DMS114 treated with DMSO at 0.1 percent for 48 hours (cell line): Measurements from ENCODE around the gene SUCLA2.
"Not testable (repeated sequence)": the region's sequence is repeated elsewhere in the genome, so short reads cannot be mapped to it uniquely, and the experiment has no call there.

ENCODE experiments used
- DNase-seq: peaks from one replicate; lab custom pipeline; 2025; ENCODE audit not compliant: unreplicated experiment; lab: John Stamatoyannopoulos, UW

SUCLA2 gene

GRCh38 chr13:48001114-48001881 lies at the start of gene SUCLA2:
Gene SUCLA2 (minus strand): TSS chr13:48001273. CDS start chr13:48001269, 4 bp downstream.
- DNase-seq = peak; percentile 55

- DNase-seq = no peak
These were observed 49.5 kb upstream of the SUCLA2 start for GRCh38 chr13:48050550-48050949.

GRCh38 chr13:48043789-48044503 lies 42.9 kb upstream of the SUCLA2 start:
- DNase-seq = no peak

- no peak for DNase-seq
These were observed 41.8 kb upstream of the SUCLA2 start for GRCh38 chr13:48042894-48043293.

- no peak for DNase-seq
These were observed 39.8 kb upstream of the SUCLA2 start for GRCh38 chr13:48040896-48041295.

- no peak for DNase-seq
These were observed 39.0 kb upstream of the SUCLA2 start for GRCh38 chr13:48040049-48040448.

GRCh38 chr13:48038761-48039160 lies 37.7 kb upstream of the SUCLA2 start:
- DNase-seq = no peak

- peak; percentile 78 for DNase-seq
These were observed 36.5 kb upstream of the SUCLA2 start, which contains the start of gene NUDT15 for GRCh38 chr13:48037346-48038173. Gene NUDT15 (plus strand): TSS chr13:48037726. CDS start chr13:48037747, 21 bp downstream.

- DNase-seq = no peak
These were observed 28.8 kb upstream of the SUCLA2 start for GRCh38 chr13:48029859-48030258.

GRCh38 chr13:48028066-48028465 lies 27.0 kb upstream of the SUCLA2 start:
- DNase-seq = no peak

GRCh38 chr13:48019796-48020195 lies 18.7 kb upstream of the SUCLA2 start:
- DNase-seq = no peak

- no peak for DNase-seq
These were observed 17.6 kb upstream of the SUCLA2 start for GRCh38 chr13:48018637-48019036.

- DNase-seq = no peak
These were observed 13.3 kb upstream of the SUCLA2 start for GRCh38 chr13:48014359-48014758.

- DNase-seq = no peak
These were observed 11.6 kb upstream of the SUCLA2 start for GRCh38 chr13:48012668-48013067.

- DNase-seq = no peak
These were observed 9.6 kb upstream of the SUCLA2 start for GRCh38 chr13:48010698-48011097.

- DNase-seq = no peak
These were observed 8.2 kb upstream of the SUCLA2 start for GRCh38 chr13:48009284-48009683.

- DNase-seq = no peak
These were observed 5.3 kb upstream of the SUCLA2 start for GRCh38 chr13:48006396-48006795.

- DNase-seq = no peak
These were observed 3.1 kb upstream of the SUCLA2 start for GRCh38 chr13:48004201-48004600.

- DNase-seq = not testable (repeated sequence)
These were observed 926 bp upstream of the SUCLA2 start for GRCh38 chr13:48001999-48002398.

- no peak for DNase-seq
These were observed 437 bp downstream of the SUCLA2 start for GRCh38 chr13:48000559-48001113.

GRCh38 chr13:47999973-48000372 lies 1.1 kb downstream of the SUCLA2 start:
- no peak for DNase-seq
